NCI-H345 treated with DMSO at 0.1 percent for 48 hours (cell line): ENCODE measurements around the gene SNRPA.
"Not testable (repeated sequence)": the region's sequence is repeated elsewhere in the genome, so short reads cannot be mapped to it uniquely, and the experiment has no call there.

Source experiments
- DNase-seq: peaks from one replicate; lab custom pipeline; 2025; ENCODE audit not compliant: unreplicated experiment; lab: John Stamatoyannopoulos, UW

The SNRPA gene

DNA sequence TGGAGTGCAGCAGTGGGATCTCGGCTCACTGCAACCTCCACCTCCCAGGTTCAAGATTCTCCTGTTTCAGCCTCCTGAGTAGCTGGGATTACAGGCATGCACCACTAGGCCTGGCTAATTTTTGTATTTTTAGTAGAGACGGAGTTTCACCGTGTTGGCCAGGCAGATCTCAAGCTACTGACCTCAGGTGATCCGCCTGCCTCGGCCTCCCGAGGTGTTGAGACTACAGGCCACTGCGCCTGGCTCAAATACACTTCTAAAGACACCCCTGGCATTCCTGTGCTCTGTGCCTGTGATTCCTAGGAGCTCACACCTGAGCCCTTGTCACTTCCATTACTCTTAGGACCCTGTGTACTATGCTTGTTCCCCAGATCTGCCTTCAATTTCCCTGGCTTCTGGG lies 61.6 kb downstream of the SNRPA start:
- DNase-seq: not testable (repeated sequence)

DNA sequence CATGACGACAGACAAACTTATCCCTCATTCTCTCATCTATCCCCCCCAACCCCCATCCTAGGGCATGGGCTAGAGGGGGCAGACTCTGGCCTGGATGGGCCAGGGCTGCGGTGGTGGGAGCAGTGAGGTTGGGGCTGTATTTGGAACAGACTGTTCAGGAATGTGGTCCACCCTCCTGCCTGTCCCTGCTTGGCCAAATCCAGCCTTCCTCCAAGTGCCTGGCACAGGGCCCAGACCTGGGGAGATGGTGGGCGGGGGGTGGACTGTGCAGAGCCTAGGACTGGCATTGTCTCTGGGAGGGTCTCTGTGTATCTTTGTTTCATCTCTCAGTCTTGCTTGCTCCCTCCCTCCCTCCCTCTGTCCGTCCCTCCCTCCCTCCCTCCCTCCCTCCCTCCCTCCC lies 62.2 kb downstream of the SNRPA start:
- no peak for DNase-seq
